ENCODE measurements around the gene WIPF2.

- TF ChIP-seq CTCF (conservative IDR thresholded peaks at IDR 0.05 in 1 of 2, IDR thresholded peaks at IDR 0.05 in 1 of 2; ENCODE audit: extremely low read depth in 1 of 2, insufficient read depth in 1 of 2, low read depth in 1 of 2, low read length in 2 of 2), result no peak
- TF ChIP-seq EZH2 (IDR thresholded peaks at IDR 0.05; ENCODE audit: borderline replicate concordance, low read length), result no peak
These were observed 11.6 kb downstream of the WIPF2 start for GRCh38 chr17:40230670-40231069.

All from mammary epithelial cell (primary cell).